H1 (cell line): Measurements from ENCODE around the gene PCP4. TPM values are rescaled to one million over a fixed set of nuclear protein-coding genes. Genes with fewer than 3 reads are reported as not detected.

Source experiments
- CTCF ChIA-PET: fragments of 300-600 bp; sonication (Branson Sonifier 250); formaldehyde crosslinking; loops from one replicate; lab custom pipeline; 2021; ENCODE audit not compliant: partially characterized antibody; lab: Charles Lee
- POLR2A ChIA-PET: fragments of 300-600 bp; sonication (Branson Sonifier 250); formaldehyde crosslinking; loops from one replicate; lab custom pipeline; 2021; ENCODE audit warnings: inconsistent platforms; ENCODE audit not compliant: partially characterized antibody; lab: Charles Lee
- DNase-seq, 2 experiments: peaks; one replicate each; pipeline versions ENCODE4 v3.0.0 to v3.0.0-alpha.2; 2010 to 2022; ENCODE audit warnings: low spot score in 2 of 2, low read depth in 1 of 2, mixed read lengths in 1 of 2
- FAIRE-seq: peaks from 2 replicates; lab custom pipeline; 2011; peaks lifted over from hg19 to GRCh38; lab: Jason Lieb, UNC
- H2AFZ ChIP-seq: 2 replicates; pipeline ENCODE4 v1.8.1; 2012; ENCODE audit warnings: low read length, inconsistent platforms
- H2AK5ac ChIP-seq: 2 replicates; pipeline ENCODE4 v1.6.1; 2013; ENCODE audit warnings: low read depth, low read length
- H2BK120ac ChIP-seq: replicated peaks from 2 replicates; pipeline ENCODE3; 2013; ENCODE audit warnings: low read depth, low read length, inconsistent platforms
- H2BK12ac ChIP-seq: 2 replicates; pipeline ENCODE4 v1.6.1; 2013; ENCODE audit warnings: low read depth, low read length
- H2BK15ac ChIP-seq: 2 replicates; pipeline ENCODE4 v1.6.1; 2013; ENCODE audit warnings: low read length
- H2BK20ac ChIP-seq: 2 replicates; pipeline ENCODE4 v1.6.1; 2013; ENCODE audit warnings: low read length
- H2BK5ac ChIP-seq: 2 replicates; pipeline ENCODE4 v1.6.1; 2013; ENCODE audit warnings: low read depth, low read length
- H3K14ac ChIP-seq: 2 replicates; pipeline ENCODE4 v1.6.1; 2013; ENCODE audit warnings: inconsistent platforms; ENCODE audit not compliant: insufficient read length
- H3K18ac ChIP-seq: 2 replicates; pipeline ENCODE4 v1.6.1; 2013; ENCODE audit warnings: low read length; ENCODE audit errors: extremely low read depth
- H3K23ac ChIP-seq: 2 replicates; pipeline ENCODE4 v1.6.1; 2013; ENCODE audit warnings: inconsistent platforms; ENCODE audit not compliant: insufficient read length
- H3K23me2 ChIP-seq: 2 replicates; pipeline ENCODE4 v1.6.1; 2013; ENCODE audit warnings: low read depth, low read length
- H3K27ac ChIP-seq: 2 replicates; pipeline ENCODE4 v1.6.1; 2011; ENCODE audit warnings: low read depth, low read length, inconsistent platforms
- H3K27me3 ChIP-seq, 4 experiments: replicated peaks in 1 of 4; 1 replicate in 1 of 4; 2 replicates in 3 of 4; pipeline versions ENCODE4 v1.6.1 to v1.8.1; 2011 to 2013; ENCODE audit warnings: low read length in 3 of 4, mild to moderate bottlenecking in 3 of 4, inconsistent platforms in 2 of 4, mixed read lengths in 2 of 4, moderate library complexity in 1 of 4; ENCODE audit not compliant: control insufficient read depth in 3 of 4, insufficient read depth in 3 of 4; ENCODE audit errors: extremely low read depth in 1 of 4
- H3K36me3 ChIP-seq, 4 experiments: 2 replicates each; pipeline versions ENCODE4 v1.6.1 to v1.8.1; 2011 to 2013; ENCODE audit warnings: mild to moderate bottlenecking in 4 of 4, low read length in 3 of 4, moderate library complexity in 2 of 4, control low read depth in 1 of 4, inconsistent platforms in 1 of 4; ENCODE audit not compliant: insufficient read depth in 4 of 4, control insufficient read depth in 2 of 4
- H3K4ac ChIP-seq: replicated peaks from 2 replicates; pipeline ENCODE3; 2013; ENCODE audit warnings: low read length, low read depth, mixed read lengths, inconsistent platforms; ENCODE audit not compliant: insufficient read length
- H3K4me1 ChIP-seq, 4 experiments: replicated peaks in 1 of 4; 1 replicate in 1 of 4; 2 replicates in 3 of 4; pipeline versions ENCODE4 v1.6.1 to v1.8.1; 2011 to 2013; ENCODE audit warnings: low read length in 3 of 4, inconsistent platforms in 2 of 4, mixed read lengths in 1 of 4; ENCODE audit not compliant: insufficient read depth in 4 of 4, control insufficient read depth in 3 of 4
- H3K4me2 ChIP-seq, 2 experiments: 2 replicates each; pipeline versions ENCODE4 v1.6.1 to v1.8.1; 2011 to 2013; ENCODE audit warnings: low read depth in 2 of 2, low read length in 2 of 2, control low read depth in 1 of 2, inconsistent platforms in 1 of 2, mild to moderate bottlenecking in 1 of 2; ENCODE audit not compliant: insufficient read depth in 1 of 2
- H3K4me3 ChIP-seq, 4 experiments: fragments of 200-600, 300-600 bp in 1 of 4; sonication (generic), shearing (Covaris generic), sonication (Bioruptor Twin) in 1 of 4; 2 replicates each; pipeline versions ENCODE4 v1.5.1 to v1.8.1; 2011 to 2016; ENCODE audit warnings: low read length in 4 of 4, low read depth in 3 of 4, control low read depth in 2 of 4, inconsistent platforms in 2 of 4, mild to moderate bottlenecking in 2 of 4, mixed read lengths in 1 of 4, moderate library complexity in 1 of 4; ENCODE audit not compliant: insufficient read depth in 2 of 4; ENCODE audit errors: extremely low read depth in 1 of 4
- H3K56ac ChIP-seq: replicated peaks from 2 replicates; pipeline ENCODE3; 2013; ENCODE audit warnings: low read depth, mild to moderate bottlenecking, mixed read lengths, low read length, inconsistent platforms; ENCODE audit not compliant: insufficient read length
- H3K79me1 ChIP-seq: 2 replicates; pipeline ENCODE4 v1.6.1; 2013; ENCODE audit warnings: low read depth, low read length, control low read depth
- H3K79me2 ChIP-seq, 2 experiments: 2 replicates each; pipeline versions ENCODE4 v1.6.1 to v1.8.1; 2012 to 2013; ENCODE audit warnings: low read length in 2 of 2, mild to moderate bottlenecking in 2 of 2, inconsistent platforms in 1 of 2; ENCODE audit not compliant: insufficient read depth in 2 of 2, control insufficient read depth in 1 of 2
- H3K9ac ChIP-seq, 4 experiments: replicated peaks in 1 of 4; 1 replicate in 1 of 4; 2 replicates in 3 of 4; pipeline versions ENCODE4 v1.6.1 to v1.8.1; 2011 to 2013; ENCODE audit warnings: low read depth in 3 of 4, low read length in 3 of 4, control low read depth in 2 of 4, mild to moderate bottlenecking in 2 of 4, moderate library complexity in 2 of 4, inconsistent platforms in 1 of 4; ENCODE audit errors: extremely low read depth in 1 of 4
- H3K9me3 ChIP-seq, 2 experiments: 2 replicates each; pipeline versions ENCODE4 v1.6.1 to v1.8.1; 2012 to 2013; ENCODE audit warnings: mild to moderate bottlenecking in 2 of 2, moderate library complexity in 2 of 2, control low read depth in 1 of 2, inconsistent platforms in 1 of 2, low read depth in 1 of 2, low read length in 1 of 2, mixed read lengths in 1 of 2; ENCODE audit not compliant: insufficient read depth in 2 of 2
- H4K20me1 ChIP-seq, 2 experiments: replicated peaks in 1 of 2; 2 replicates each; pipeline versions ENCODE3 to v1.8.1; 2011 to 2013; ENCODE audit warnings: inconsistent platforms in 2 of 2, low read length in 2 of 2, mild to moderate bottlenecking in 1 of 2; ENCODE audit not compliant: insufficient read depth in 2 of 2, control insufficient read depth in 1 of 2
- H4K5ac ChIP-seq: 2 replicates; pipeline ENCODE4 v1.6.1; 2013; ENCODE audit warnings: low read length, low read depth, mixed read lengths, inconsistent platforms; ENCODE audit not compliant: insufficient read length
- H4K8ac ChIP-seq: 2 replicates; pipeline ENCODE4 v1.8.0; 2013; ENCODE audit warnings: mild to moderate bottlenecking, moderate library complexity, low read length, inconsistent platforms; ENCODE audit not compliant: insufficient read depth; ENCODE audit errors: extremely low read depth
- H4K91ac ChIP-seq: replicated peaks from 2 replicates; pipeline ENCODE3; 2013; ENCODE audit warnings: low read length, mixed read lengths, inconsistent platforms; ENCODE audit not compliant: insufficient read length
- CEBPB ChIP-seq: IDR thresholded peaks from 2 replicates; pipeline ENCODE4 v1.6.1; 2012; ENCODE audit warnings: low read depth, low read length
- CHD1 ChIP-seq: IDR thresholded peaks from 2 replicates; pipeline ENCODE4 v1.6.1; 2012; ENCODE audit warnings: low read depth, low read length, improper control_type of control experiment
- CTBP2 ChIP-seq: IDR thresholded peaks from 2 replicates; pipeline ENCODE4 v1.7.0; 2011; ENCODE audit warnings: borderline replicate concordance, mild to moderate bottlenecking, moderate library complexity, mixed read lengths, low read length; ENCODE audit not compliant: insufficient read depth, insufficient read length
- EP300 ChIP-seq, 2 experiments: IDR thresholded peaks; 1 replicate in 1 of 2; 2 replicates in 1 of 2; pipeline ENCODE4 v1.6.1; 2011 to 2012; ENCODE audit warnings: low read depth in 2 of 2, low read length in 2 of 2, mild to moderate bottlenecking in 2 of 2, borderline replicate concordance in 1 of 2, inconsistent platforms in 1 of 2, moderate library complexity in 1 of 2
- GTF2F1 ChIP-seq: IDR thresholded peaks from 2 replicates; pipeline ENCODE4 v1.6.1; 2012; ENCODE audit warnings: low read depth, low read length, improper control_type of control experiment, borderline replicate concordance
- KDM4A ChIP-seq: IDR thresholded peaks from one replicate; pipeline ENCODE4 v1.7.1; 2012; ENCODE audit warnings: low read depth, mild to moderate bottlenecking, moderate library complexity, low read length, inconsistent platforms; ENCODE audit not compliant: severe bottlenecking
- MAFK ChIP-seq: IDR thresholded peaks from 2 replicates; pipeline ENCODE4 v1.6.1; 2012; ENCODE audit warnings: low read depth, mild to moderate bottlenecking, improper control_type of control experiment, low read length
- RAD21 ChIP-seq, 2 experiments: IDR thresholded peaks in 1 of 2; conservative IDR thresholded peaks in 1 of 2; 2 replicates each; pipeline ENCODE4 v1.6.1; 2011; ENCODE audit warnings: low read depth in 2 of 2, low read length in 2 of 2, improper control_type of control experiment in 1 of 2, inconsistent platforms in 1 of 2, mild to moderate bottlenecking in 1 of 2, moderate library complexity in 1 of 2
- SIRT6 ChIP-seq: IDR thresholded peaks from one replicate; pipeline ENCODE4 v1.7.1; 2012; ENCODE audit warnings: low read length, inconsistent platforms
- SIX5 ChIP-seq: IDR thresholded peaks from 2 replicates; pipeline ENCODE4 v1.6.1; 2011; ENCODE audit warnings: mild to moderate bottlenecking, low read depth, low read length
- SRF ChIP-seq: IDR thresholded peaks from 2 replicates; pipeline ENCODE4 v1.6.1; 2011; ENCODE audit warnings: mild to moderate bottlenecking, low read depth, low read length, moderate library complexity
- TAF1 ChIP-seq: IDR thresholded peaks from 2 replicates; pipeline ENCODE4 v1.6.1; 2011; ENCODE audit warnings: mild to moderate bottlenecking, low read depth, low read length
- USF2 ChIP-seq: IDR thresholded peaks from 2 replicates; pipeline ENCODE4 v1.6.1; 2011; ENCODE audit warnings: low read length, improper control_type of control experiment
- WGBS, 2 experiments: shearing (Covaris generic) in 1 of 2; methylation state at CpG; one replicate each; pipeline versions ENCODE4 v1.1.6 to v1.1.7; 2013 to 2015; ENCODE audit warnings: low lambda C conversion rate in 2 of 2, mixed read lengths in 2 of 2, inconsistent platforms in 1 of 2, low coverage in 1 of 2, missing lambda C conversion rate in 1 of 2; ENCODE audit not compliant: insufficient replicate concordance in 2 of 2, insufficient coverage in 1 of 2, insufficient read length in 1 of 2; ENCODE audit errors: extremely low coverage in 1 of 2, missing lambda C conversion rate in 1 of 2; 5-methylcytosine and 5-hydroxymethylcytosine counted together
- polyA plus RNA-seq, 7 experiments: library from polyadenylated mRNA; depleted of rRNA in 3 of 7; stranded (reverse) in 5 of 7; unstranded in 2 of 7; fragments of >200 nt in 5 of 7; fragments of 200-250 nt in 2 of 7; gene quantifications; 1 replicate in 5 of 7; 2 replicates in 1 of 7; 4 replicates in 1 of 7; pipeline versions ENCODE4 v1.2.1 to v1.2.3, GENCODE V29; 2011 to 2013; ENCODE audit warnings: missing spikeins in 2 of 7, mixed read lengths in 2 of 7
- total RNA-seq: library from RNA; stranded (reverse); fragmentation: NEBNext Ultra II Directional; extraction: Animal tissue kit (Norgen Biotek cat#: 25700); gene quantifications from 2 replicates; pipeline ENCODE4 v1.2.1, GENCODE V29; 2021

PCP4 gene
- total and polyA plus RNA-seq, 2 of the 8 experiments (the other 6 are each of a cell fraction or from before 2014, with no cell fraction given) = 1.8 to 2.4 TPM

GRCh38 chr21:39938086-39938625 lies 70.9 kb downstream of the PCP4 start:
- H4K91ac ChIP-seq = no peak overlapping the region
- no peak overlapping the region for H2BK20ac ChIP-seq
- H3K9ac ChIP-seq = no peak overlapping the region
- no peak overlapping the region for H3K4ac ChIP-seq
- no peak overlapping the region for H2BK15ac ChIP-seq
- no peak overlapping the region for H3K18ac ChIP-seq
- no peaks in the 10 kb centered on the region for H3K36me3 ChIP-seq
- no peak overlapping the region for H3K4me2 ChIP-seq
- no peak overlapping the region for H3K23ac ChIP-seq
- no peaks in the 10 kb centered on the region for H3K79me2 ChIP-seq
- no peak overlapping the region for H2BK120ac ChIP-seq
- DNase-seq (no peak), FAIRE-seq (no peak)
- POLR2A ChIA-PET = no interaction called here
- no peak overlapping the region for H2BK5ac ChIP-seq
- H4K8ac ChIP-seq = no peak overlapping the region; the same call in 1 of the 2 replicates
- CTCF ChIA-PET = interaction anchor here (1.0 to 1.3 kb wide), 2 partner anchors 26 to 33 kb away, joined by 3 to 4 read pairs; no protein-coding TSS in a partner anchor
- no peak overlapping the region for H4K5ac ChIP-seq
- no peaks in the 10 kb centered on the region for H3K79me1 ChIP-seq
- H4K20me1 ChIP-seq = no peaks in the 10 kb centered on the region
- no peak overlapping the region for H3K14ac ChIP-seq
- peaks cover 0 to 2% of the 10 kb centered on the region in 2 experiments; a peak in 1 of 4 replicates for H3K9me3 ChIP-seq
- H3K56ac ChIP-seq = no peak overlapping the region
- no peak overlapping the region for H2BK12ac ChIP-seq
- 97% methylated on average over 8 of the region's 8 CpGs; no CpG with 5 or more reads in 1 of the 2 experiments for WGBS, 2 experiments
- H3K4me3 ChIP-seq = no peak overlapping the region
- no peak overlapping the region for H2AK5ac ChIP-seq
- H3K23me2 ChIP-seq = no peaks in the 10 kb centered on the region
- H2AFZ ChIP-seq = no peak overlapping the region
- no peak overlapping the region for H3K27ac ChIP-seq
- no peaks in the 10 kb centered on the region for H3K27me3 ChIP-seq
- H3K4me1 ChIP-seq = no peaks in the 10 kb centered on the region
- TF ChIP-seq USF2 = no peak
- TF ChIP-seq TAF1 = no peak
- no peak for TF ChIP-seq CEBPB
- no peak for TF ChIP-seq GTF2F1
- TF ChIP-seq EP300 (IDR thresholded peaks at IDR 0.05; ENCODE audit: borderline replicate concordance in 1 of 2, low read depth in 2 of 2, low read length in 2 of 2) = no peak
- no peak for TF ChIP-seq SRF
- no peak for TF ChIP-seq CTBP2
- TF ChIP-seq CHD1 = no peak
- no peak for TF ChIP-seq SIRT6
- TF ChIP-seq KDM4A = no peak
- TF ChIP-seq SIX5 = no peak
- no peak for TF ChIP-seq MAFK
- no peak for TF ChIP-seq RAD21 (IDR thresholded peaks at IDR 0.05 in 1 of 2, conservative IDR thresholded peaks at IDR 0.05 in 1 of 2; ENCODE audit: low read depth in 2 of 2, low read length in 2 of 2)
